B cell (primary cell): ENCODE results near the gene PRKN. TPM values are rescaled to one million over a fixed set of nuclear protein-coding genes. Genes with fewer than 3 reads are reported as not detected.

Experiments used
- ATAC-seq: fragments of 200-7000 bp; cut with Tn5 transposase; one replicate; pipeline ENCODE4 v1.10.0; 2021; ENCODE audit warnings: low read depth, mild to moderate bottlenecking, moderate number of reproducible peaks, moderate library complexity
- CTCF ChIA-PET: fragments of 350-600 bp; sonication (Branson Sonifier 250); formaldehyde crosslinking; loops from one replicate; lab custom pipeline; 2021; ENCODE audit warnings: antibody characterized with exemption, inconsistent platforms; lab: Charles Lee
- POLR2A ChIA-PET: fragments of 350-600 bp; sonication (Branson Sonifier 250); formaldehyde crosslinking; loops from one replicate; lab custom pipeline; 2021; ENCODE audit warnings: antibody characterized with exemption; lab: Charles Lee
- DNase-seq: peaks from one replicate; pipeline ENCODE4 v3.0.0; 2013
- H2AFZ ChIP-seq: 2 replicates; pipeline ENCODE4 v1.6.1; 2012; ENCODE audit warnings: mild to moderate bottlenecking, low read depth, low read length; ENCODE audit not compliant: insufficient read depth, poor library complexity, severe bottlenecking
- H3K27ac ChIP-seq, 2 donors: 1 replicate in 1 of 2; 2 replicates in 1 of 2; pipeline ENCODE4 v1.5.1; 2012 to 2013; ENCODE audit warnings: low read length in 2 of 2, mild to moderate bottlenecking in 2 of 2, moderate library complexity in 1 of 2
- H3K27me3 ChIP-seq, 4 experiments: fragments of 200-600 bp in 1 of 4; sonication (generic) in 1 of 4; replicated peaks in 1 of 4; 1 replicate in 2 of 4; 2 replicates in 2 of 4; pipeline versions ENCODE4 v1.6.1 to v1.7.0; 2013 to 2016; ENCODE audit warnings: low read length in 3 of 4, mild to moderate bottlenecking in 2 of 4, mixed read lengths in 1 of 4, moderate library complexity in 1 of 4; ENCODE audit not compliant: insufficient read depth in 4 of 4, control insufficient read depth in 3 of 4; ENCODE audit errors: control extremely low read depth in 1 of 4
- H3K36me3 ChIP-seq, 2 experiments: replicated peaks in 1 of 2; 1 replicate in 1 of 2; 2 replicates in 1 of 2; pipeline versions ENCODE4 v1.6.1 to v1.7.1; 2013; ENCODE audit warnings: low read length in 1 of 2; ENCODE audit not compliant: insufficient read depth in 2 of 2, control insufficient read depth in 1 of 2; ENCODE audit errors: control extremely low read depth in 1 of 2, extremely low read depth in 1 of 2
- H3K4me1 ChIP-seq, 2 donors: fragments of 200-600 bp in 1 of 2; sonication (generic) in 1 of 2; 1 replicate in 1 of 2; 2 replicates in 1 of 2; pipeline versions ENCODE4 v1.5.1 to v1.6.1; 2013 to 2017; ENCODE audit warnings: low read length in 2 of 2; ENCODE audit not compliant: control insufficient read depth in 2 of 2, insufficient read depth in 2 of 2
- H3K4me2 ChIP-seq: replicated peaks from 2 replicates; pipeline ENCODE3; 2012; ENCODE audit warnings: mild to moderate bottlenecking, low read depth, low read length; ENCODE audit not compliant: poor library complexity, severe bottlenecking
- H3K4me3 ChIP-seq, 5 experiments: fragments of 200-600 bp in 1 of 5; sonication (generic) in 1 of 5; 1 replicate in 3 of 5; 2 replicates in 2 of 5; pipeline versions ENCODE4 v1.5.1 to v1.7.0; 2011 to 2016; ENCODE audit warnings: low read length in 4 of 5, mild to moderate bottlenecking in 4 of 5, low read depth in 2 of 5, control low read depth in 1 of 5, moderate library complexity in 1 of 5; ENCODE audit not compliant: insufficient read depth in 1 of 5; ENCODE audit errors: control extremely low read depth in 1 of 5, extremely low read depth in 1 of 5
- H3K79me2 ChIP-seq: fragments of 200-600 bp; sonication (generic); one replicate; pipeline ENCODE4 v1.6.0; 2016; ENCODE audit warnings: low read length; ENCODE audit not compliant: control insufficient read depth, insufficient read depth
- H3K9ac ChIP-seq: fragments of 200-600 bp; sonication (generic); 2 replicates; pipeline ENCODE4 v1.6.1; 2017; ENCODE audit warnings: mild to moderate bottlenecking, low read length, moderate library complexity
- H3K9me3 ChIP-seq, 3 donors: one replicate each; pipeline versions ENCODE4 v1.6.1 to v1.7.1; 2013; ENCODE audit warnings: low read length in 2 of 3; ENCODE audit not compliant: control insufficient read depth in 2 of 3, insufficient read depth in 1 of 3; ENCODE audit errors: control extremely low read depth in 1 of 3
- H4K20me1 ChIP-seq: 2 replicates; pipeline ENCODE4 v1.6.0; 2012; ENCODE audit warnings: mild to moderate bottlenecking, low read length; ENCODE audit not compliant: insufficient read depth, control insufficient read depth, poor library complexity, severe bottlenecking
- H3K27ac Mint-ChIP-seq: one replicate; pipeline ENCODE4 v1.8.0; 2021; ENCODE audit warnings: mixed read lengths
- H3K27me3 Mint-ChIP-seq: one replicate; pipeline ENCODE4 v1.8.0; 2021; ENCODE audit warnings: mixed read lengths
- H3K4me1 Mint-ChIP-seq: one replicate; pipeline ENCODE4 v1.8.0; 2021; ENCODE audit warnings: mixed read lengths
- H3K4me3 Mint-ChIP-seq: one replicate; pipeline ENCODE4 v1.8.0; 2021; ENCODE audit warnings: mixed read lengths
- H3K9me3 Mint-ChIP-seq: one replicate; pipeline ENCODE4 v1.8.0; 2022; ENCODE audit warnings: mixed read lengths; ENCODE audit not compliant: insufficient read depth
- CTCF ChIP-seq: fragments of 200-600 bp; IDR thresholded peaks from one replicate; pipeline ENCODE4 v1.8.0; 2022; ENCODE audit warnings: antibody characterized with exemption, mild to moderate bottlenecking
- EZH2 ChIP-seq: IDR thresholded peaks from 2 replicates; pipeline ENCODE4 v1.6.1; 2012; ENCODE audit warnings: borderline replicate concordance, low read depth, mild to moderate bottlenecking, moderate library complexity, low read length; ENCODE audit not compliant: insufficient read depth, poor library complexity, severe bottlenecking
- WGBS: methylation state at CpG from one replicate; pipeline ENCODE4 v1.1.5; 2013; ENCODE audit warnings: missing lambda C conversion rate; ENCODE audit not compliant: insufficient coverage; 5-methylcytosine and 5-hydroxymethylcytosine counted together
- intact Hi-C: fragments of 100-400 bp; cut with micrococcal nuclease; formaldehyde crosslinking; loops from one replicate; pipeline ENCODE4 v1.10.0; 2022
- polyA plus RNA-seq: library from polyadenylated mRNA; depleted of rRNA; stranded (reverse); fragments of >200 nt; gene quantifications from 2 replicates; pipeline ENCODE4 v1.2.3, GENCODE V29; 2012
- total RNA-seq, 2 donors: library from RNA; stranded (reverse); fragments of 120-200 nt in 1 of 2; gene quantifications; 1 replicate in 1 of 2; 2 replicates in 1 of 2; pipeline versions ENCODE4 v1.2.3 to v1.2.4, GENCODE V29; 2013 to 2022

PRKN gene
- total and polyA plus RNA-seq, 2 donors (not counting 1 experiment from before 2014, with no cell fraction given): 1.6 to 6.2 TPM

- no peaks in the 10 kb centered on the region for H3K4me1 ChIP-seq
- Mint-ChIP-seq H3K4me3 (no peak overlapping the region), H3K27ac (no peak overlapping the region), H3K9me3 (peaks cover 7% of the 10 kb centered on the region), H3K4me1 (no peaks in the 10 kb centered on the region), H3K27me3 (no peaks in the 10 kb centered on the region)
- no peak overlapping the region for H3K9ac ChIP-seq
- CTCF ChIA-PET: no interaction called here
- no peak for TF ChIP-seq EZH2
- no peak for TF ChIP-seq CTCF
- H3K27ac ChIP-seq: no peak overlapping the region
- no peaks in the 10 kb centered on the region for H4K20me1 ChIP-seq
- no peaks in the 10 kb centered on the region for H3K36me3 ChIP-seq
- DNase-seq (no peak), ATAC-seq (no peak)
- H3K79me2 ChIP-seq: no peaks in the 10 kb centered on the region
- H3K4me2 ChIP-seq: no peak overlapping the region
- no peak overlapping the region for H2AFZ ChIP-seq
- H3K27me3 ChIP-seq: no peaks in the 10 kb centered on the region
- H3K9me3 ChIP-seq: peaks cover 0 to 18% (median 0%) of the 10 kb centered on the region in 3 donors
- intact Hi-C loops: no loop called here
- 91% methylated on average over 4 of the region's 7 CpGs for WGBS
- POLR2A ChIA-PET: no interaction called here
- no peak overlapping the region for H3K4me3 ChIP-seq
Observed at GRCh38 chr6:162053084-162053483, 674.5 kb downstream of the PRKN start.

GRCh38 chr6:162050579-162050978 is 677.0 kb downstream of the PRKN start:
- no peak overlapping the region for H3K4me2 ChIP-seq
- H3K79me2 ChIP-seq: no peaks in the 10 kb centered on the region
- TF ChIP-seq CTCF (no peak), EZH2 (no peak)
- Mint-ChIP-seq H3K4me3 (no peak overlapping the region), H3K9me3 (peaks cover 2% of the 10 kb centered on the region), H3K27ac (no peak overlapping the region), H3K4me1 (no peaks in the 10 kb centered on the region), H3K27me3 (no peaks in the 10 kb centered on the region)
- intact Hi-C loops: no loop called here
- DNase-seq (no peak), ATAC-seq (no peak)
- no peaks in the 10 kb centered on the region for H3K36me3 ChIP-seq
- H3K9ac ChIP-seq: no peak overlapping the region
- no peaks in the 10 kb centered on the region for H3K4me1 ChIP-seq
- H3K27ac ChIP-seq: no peak overlapping the region
- no peaks in the 10 kb centered on the region for H4K20me1 ChIP-seq
- peaks cover 0 to 13% (median 0%) of the 10 kb centered on the region in 3 donors for H3K9me3 ChIP-seq
- WGBS: 95% methylated on average over 5 of the region's 8 CpGs
- no peak overlapping the region for H2AFZ ChIP-seq
- H3K27me3 ChIP-seq: no peaks in the 10 kb centered on the region
- H3K4me3 ChIP-seq: no peak overlapping the region
- POLR2A ChIA-PET: no interaction called here
- CTCF ChIA-PET: no interaction called here
